Activated CD4-positive, alpha-beta T cell treated with anti-CD3 and anti-CD28 coated beads, Interleukin-2, amount 50 U/mL, for 4 hours (primary cell): ENCODE measurements around the gene UBTF.
A peak's percentile ranks its signal among the peaks of the same experiment; 100 is the strongest.

Experiments used
- DNase-seq, 2 experiments: peaks; one replicate each; pipeline ENCODE4 v3.0.0-alpha.2; 2020

The UBTF gene

GRCh38 chr17:44193326-44194084, 26.0 kb downstream of the UBTF start:
- no peak for DNase-seq

- no peak for DNase-seq
Observed at GRCh38 chr17:44192750-44193149, 26.7 kb downstream of the UBTF start.

- no peak for DNase-seq
Observed at GRCh38 chr17:44191941-44192496, 27.5 kb downstream of the UBTF start.

GRCh38 chr17:44191369-44191768, 28.1 kb downstream of the UBTF start:
- no peak for DNase-seq

- no peak for DNase-seq
Observed at GRCh38 chr17:44190481-44190880, 29.0 kb downstream of the UBTF start.

GRCh38 chr17:44188576-44189403, 30.7 kb downstream of the UBTF start:
- no peak for DNase-seq

GRCh38 chr17:44187131-44187899, 32.2 kb downstream of the UBTF start:
- DNase-seq = no peak

- peak; percentile 99 for DNase-seq
Observed at GRCh38 chr17:44186307-44187130, 33.0 kb downstream of the UBTF start, which contains the start of gene TMUB2. TMUB2 (plus strand) TSS chr17:44186972; CDS start chr17:44187709, 737 bp downstream.

GRCh38 chr17:44184212-44184810, 35.2 kb downstream of the UBTF start:
- no peak for DNase-seq

- DNase-seq = no peak
Observed at GRCh38 chr17:44183024-44183423, 36.5 kb downstream of the UBTF start.

- no peak for DNase-seq
Observed at GRCh38 chr17:44178133-44178532, 41.3 kb downstream of the UBTF start.

GRCh38 chr17:44177640-44178039, 41.8 kb downstream of the UBTF start:
- no peak for DNase-seq

- DNase-seq = no peak
Observed at GRCh38 chr17:44176671-44177501, 42.6 kb downstream of the UBTF start.

- DNase-seq = no peak
Observed at GRCh38 chr17:44176257-44176656, 43.2 kb downstream of the UBTF start.

- no peak for DNase-seq
Observed at GRCh38 chr17:44174427-44174826, 45.0 kb downstream of the UBTF start.

GRCh38 chr17:44171931-44172455, 47.5 kb downstream of the UBTF start:
- no peak for DNase-seq

- DNase-seq = no peak
Observed at GRCh38 chr17:44170499-44171201, 48.8 kb downstream of the UBTF start, which contains the start of gene ASB16. ASB16 (plus strand) TSS chr17:44170704; CDS start chr17:44170790, 86 bp downstream.

- DNase-seq = no peak
Observed at GRCh38 chr17:44170135-44170498, 49.4 kb downstream of the UBTF start.

- DNase-seq = no peak
Observed at GRCh38 chr17:44167181-44167861, 52.2 kb downstream of the UBTF start.
